Measurements from ENCODE around the gene LRRFIP2. TPM values are rescaled to one million over a fixed set of nuclear protein-coding genes. Genes with fewer than 3 reads are reported as not detected.

LRRFIP2 gene
- total and polyA plus RNA-seq, 8 donors = 25.9 to 131 (median 39.0) TPM

DNA sequence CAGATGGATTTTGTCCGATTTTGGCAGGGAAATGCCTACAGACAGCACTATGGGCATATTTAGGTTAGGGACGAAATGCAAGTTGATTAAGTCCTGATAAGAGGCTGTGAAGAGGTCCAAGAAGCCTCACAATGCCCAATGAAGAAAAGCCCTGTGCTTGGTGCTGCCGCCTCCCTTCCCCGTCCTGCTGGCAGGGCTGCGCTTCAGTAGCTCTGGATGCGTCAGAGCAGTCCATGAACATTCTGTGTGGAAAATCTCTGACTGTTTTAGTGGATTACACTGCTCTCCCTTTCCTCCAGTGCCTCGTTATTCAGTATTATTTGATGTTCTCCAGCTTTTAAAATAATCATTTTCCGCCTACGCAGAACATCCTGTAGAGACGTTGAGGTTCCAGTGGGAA lies 141.4 kb downstream of the LRRFIP2 start:
- WGBS, 5 donors = 78 to 88% (median 84%) methylated on average over 10 of the region's 10 CpGs
- Histone ChIP-seq H3K4me3 (no peak overlapping the region), H3K4me1 (peaks cover 0 to 47% (median 24%) of the 10 kb centered on the region in 4 donors), H3K36me3 (peaks cover 5 to 94% (median 90%) of the 10 kb centered on the region in 4 donors), H3K27ac (peak overlapping the region in 3 of 5 donors; percentile 19 to 60 (median 28)), H3K27me3 (no peaks in the 10 kb centered on the region), H3K9me3 (peaks cover 0 to 15% (median 10%) of the 10 kb centered on the region in 4 donors)
- peak in 1 of 2 donors; percentile 45 for DNase-seq
- TF ChIP-seq EP300 (IDR thresholded peaks at IDR 0.05) = no peak
- TF ChIP-seq POLR2AphosphoS5 (IDR thresholded peaks at IDR 0.05) = no peak
- TF ChIP-seq, protein P1, sequence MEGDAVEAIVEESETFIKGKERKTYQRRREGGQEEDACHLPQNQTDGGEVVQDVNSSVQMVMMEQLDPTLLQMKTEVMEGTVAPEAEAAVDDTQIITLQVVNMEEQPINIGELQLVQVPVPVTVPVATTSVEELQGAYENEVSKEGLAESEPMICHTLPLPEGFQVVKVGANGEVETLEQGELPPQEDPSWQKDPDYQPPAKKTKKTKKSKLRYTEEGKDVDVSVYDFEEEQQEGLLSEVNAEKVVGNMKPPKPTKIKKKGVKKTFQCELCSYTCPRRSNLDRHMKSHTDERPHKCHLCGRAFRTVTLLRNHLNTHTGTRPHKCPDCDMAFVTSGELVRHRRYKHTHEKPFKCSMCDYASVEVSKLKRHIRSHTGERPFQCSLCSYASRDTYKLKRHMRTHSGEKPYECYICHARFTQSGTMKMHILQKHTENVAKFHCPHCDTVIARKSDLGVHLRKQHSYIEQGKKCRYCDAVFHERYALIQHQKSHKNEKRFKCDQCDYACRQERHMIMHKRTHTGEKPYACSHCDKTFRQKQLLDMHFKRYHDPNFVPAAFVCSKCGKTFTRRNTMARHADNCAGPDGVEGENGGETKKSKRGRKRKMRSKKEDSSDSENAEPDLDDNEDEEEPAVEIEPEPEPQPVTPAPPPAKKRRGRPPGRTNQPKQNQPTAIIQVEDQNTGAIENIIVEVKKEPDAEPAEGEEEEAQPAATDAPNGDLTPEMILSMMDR (IDR thresholded peaks at IDR 0.05) = no peak
- TF ChIP-seq POLR2A (IDR thresholded peaks at IDR 0.05) = no peak
- intact Hi-C loops (cut with DNase I; ENCODE audit: low total_unique reads) = no loop called here

DNA sequence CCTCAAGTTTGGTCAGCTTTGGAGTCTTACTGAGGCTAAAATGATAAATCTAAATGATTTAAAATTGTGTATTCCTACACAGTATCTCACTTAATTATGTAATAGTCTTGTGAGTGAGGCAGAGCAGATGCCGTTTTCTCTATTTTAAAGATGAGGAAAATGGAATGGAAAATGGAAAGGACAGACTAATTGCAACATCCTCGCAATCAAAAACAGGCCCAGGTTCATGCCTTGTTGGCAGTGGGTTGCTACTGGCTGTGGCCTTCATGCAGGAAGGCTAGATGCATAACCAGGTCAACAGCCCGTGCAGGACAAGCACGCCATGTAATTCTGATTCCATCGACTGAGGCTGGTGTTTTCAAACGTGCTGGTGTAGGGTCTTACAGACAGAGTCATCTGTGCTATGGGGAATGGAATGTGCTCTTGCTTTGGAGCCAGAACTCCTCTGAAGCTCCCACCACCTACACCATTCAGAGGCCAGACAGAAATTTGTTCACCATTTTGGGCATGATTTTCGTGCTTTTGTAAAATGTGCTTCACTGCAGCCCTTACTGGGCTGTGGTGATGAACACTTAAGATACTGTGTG lies 143.2 kb downstream of the LRRFIP2 start:
- Histone ChIP-seq H3K4me3 (no peak overlapping the region), H3K27me3 (no peaks in the 10 kb centered on the region), H3K9me3 (peaks cover 0 to 9% (median 6%) of the 10 kb centered on the region in 4 donors), H3K36me3 (peaks cover 6 to 98% (median 93%) of the 10 kb centered on the region in 4 donors), H3K4me1 (peaks cover 0 to 51% (median 24%) of the 10 kb centered on the region in 4 donors), H3K27ac (peak overlapping the region in 4 of 5 donors; percentile 30 to 74 (median 38))
- DNase-seq = no peak
- intact Hi-C loops (cut with DNase I; ENCODE audit: low total_unique reads) = no loop called here
- 72 to 88% (median 86%) methylated on average over 7 of the region's 7 CpGs for WGBS, 5 donors
- TF ChIP-seq POLR2AphosphoS5 (IDR thresholded peaks at IDR 0.05) (no peak), EP300 (IDR thresholded peaks at IDR 0.05) (no peak), POLR2A (IDR thresholded peaks at IDR 0.05) (no peak)
- TF ChIP-seq, protein P1 (IDR thresholded peaks at IDR 0.05) = no peak

DNA sequence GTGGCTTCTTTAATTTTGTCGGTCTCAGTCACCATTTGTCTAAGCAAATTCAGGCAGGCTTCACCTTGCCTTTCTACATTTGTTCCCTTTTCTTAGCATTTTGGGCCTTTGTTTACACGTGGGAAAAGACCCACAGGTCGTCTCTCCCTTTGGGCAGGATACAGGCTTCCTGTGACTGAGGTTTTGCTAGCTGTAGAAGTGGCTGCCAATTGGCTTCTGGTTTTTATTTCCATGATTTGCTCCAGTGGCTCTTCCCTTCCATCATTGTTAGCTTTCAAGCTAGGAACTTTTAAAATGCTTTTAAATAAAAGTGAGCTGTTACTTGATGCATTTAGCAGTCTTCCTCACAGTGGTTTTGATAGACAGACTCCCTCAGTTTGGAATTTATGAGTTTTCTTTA lies 143.8 kb downstream of the LRRFIP2 start:
- intact Hi-C loops (cut with DNase I; ENCODE audit: low total_unique reads) = no loop called here
- Histone ChIP-seq H3K4me1 (peaks cover 0 to 51% (median 24%) of the 10 kb centered on the region in 4 donors), H3K27me3 (no peaks in the 10 kb centered on the region), H3K27ac (peak overlapping the region in 4 of 5 donors; percentile 30 to 74 (median 38)), H3K4me3 (no peak overlapping the region), H3K9me3 (peaks cover 0 to 3% (median 1%) of the 10 kb centered on the region in 4 donors), H3K36me3 (peaks cover 9 to 98% (median 93%) of the 10 kb centered on the region in 4 donors)
- 44 to 61% (median 55%) methylated on average over 3 of the region's 3 CpGs for WGBS, 5 donors
- TF ChIP-seq POLR2A (IDR thresholded peaks at IDR 0.05) (no peak), POLR2AphosphoS5 (IDR thresholded peaks at IDR 0.05) (no peak), EP300 (IDR thresholded peaks at IDR 0.05) (no peak)
- TF ChIP-seq, protein P1 (IDR thresholded peaks at IDR 0.05) = no peak
- no peak for DNase-seq

DNA sequence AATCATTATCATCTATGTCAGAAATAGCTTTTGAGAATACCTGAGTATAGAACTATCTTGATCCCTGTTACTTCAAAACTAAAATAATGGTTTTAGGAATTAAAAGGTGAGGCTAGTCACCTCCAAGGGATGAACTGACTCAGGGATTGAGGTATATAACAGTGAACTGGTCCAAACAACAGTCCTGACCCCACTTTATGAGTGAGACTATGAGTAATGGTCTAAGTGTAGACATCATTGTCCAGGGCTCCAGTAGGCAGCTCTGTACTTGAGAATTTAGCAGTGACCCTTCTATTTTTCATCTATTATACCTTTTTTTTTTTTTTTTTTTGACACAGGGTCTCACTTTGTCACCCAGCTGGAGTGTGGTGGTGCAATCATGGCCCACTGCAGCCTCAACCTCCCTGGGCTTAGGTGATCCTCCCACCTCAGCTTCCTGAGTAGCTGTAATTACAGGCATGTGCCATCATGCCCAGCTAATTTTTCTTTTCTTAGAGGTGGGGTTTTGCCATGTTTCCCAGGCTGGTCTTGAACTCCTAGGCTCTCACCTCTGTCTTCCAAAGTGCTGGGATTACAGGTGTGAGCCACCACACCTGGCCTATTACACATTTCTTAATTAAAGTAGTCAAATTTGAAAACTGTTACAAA lies 144.7 kb downstream of the LRRFIP2 start:
- intact Hi-C loops (cut with DNase I; ENCODE audit: low total_unique reads) = loop anchor here (10.0 kb wide), 1 partner anchor 185 kb away; no protein-coding TSS in a partner anchor
- peak overlapping the region in 3 of 5 donors; percentile 30 to 74 (median 44) for H3K27ac ChIP-seq
- H3K4me1 ChIP-seq = peaks cover 0 to 51% (median 24%) of the 10 kb centered on the region in 4 donors
- H3K27me3 ChIP-seq = no peaks in the 10 kb centered on the region
- H3K9me3 ChIP-seq = no peaks in the 10 kb centered on the region
- H3K36me3 ChIP-seq = peaks cover 10 to 93% (median 89%) of the 10 kb centered on the region in 4 donors
- DNase-seq = no peak
- TF ChIP-seq POLR2A (IDR thresholded peaks at IDR 0.05) = no peak
- no peak for TF ChIP-seq POLR2AphosphoS5 (IDR thresholded peaks at IDR 0.05)
- TF ChIP-seq, protein P1 (IDR thresholded peaks at IDR 0.05) = no peak
- no peak for TF ChIP-seq EP300 (IDR thresholded peaks at IDR 0.05)
- no peak overlapping the region for H3K4me3 ChIP-seq
